ENCODE data around the gene NPM3. TPM values are rescaled to one million over a fixed set of nuclear protein-coding genes. Genes with fewer than 3 reads are reported as not detected.

Gene NPM3
- total RNA-seq, 4 donors from 2014 or later: 17.5 to 47.7 (median 30.1) TPM

- peaks cover 0 to 40% (median 7%) of the 10 kb centered on the region in 4 donors for H3K4me1 ChIP-seq
- H3K27me3 ChIP-seq: no peaks in the 10 kb centered on the region
- H3K9me3 ChIP-seq: no peaks in the 10 kb centered on the region
- H3K27ac ChIP-seq: no peak overlapping the region
- DNase-seq (ENCODE audit: low spot score in 2 of 2): no peak
- WGBS, 2 donors: 74 to 78% methylated on average over 2 of the region's 2 CpGs
- no peak overlapping the region for H3K4me3 ChIP-seq
- H3K36me3 ChIP-seq: peaks cover 0 to 64% (median 3%) of the 10 kb centered on the region in 3 donors
- TF ChIP-seq CTCF (IDR thresholded peaks at IDR 0.05): no peak
- TF ChIP-seq EP300 (IDR thresholded peaks at IDR 0.05): no peak
- no peak for TF ChIP-seq POLR2A (IDR thresholded peaks at IDR 0.05)
These were observed 2.6 kb upstream of the NPM3 start for GRCh38 chr10:101785801-101786200.

- TF ChIP-seq EP300 (IDR thresholded peaks at IDR 0.05) (no peak), POLR2A (IDR thresholded peaks at IDR 0.05) (no peak), CTCF (IDR thresholded peaks at IDR 0.05) (no peak)
- H3K27me3 ChIP-seq: peaks cover 0 to 8% of the 10 kb centered on the region in 2 donors
- H3K36me3 ChIP-seq: peaks cover 0 to 51% (median 1%) of the 10 kb centered on the region in 3 donors
- WGBS, 2 donors: 71 to 72% methylated on average over 2 of the region's 2 CpGs
- no peak overlapping the region for H3K27ac ChIP-seq
- peaks cover 0 to 51% (median 14%) of the 10 kb centered on the region in 4 donors for H3K4me1 ChIP-seq
- DNase-seq (ENCODE audit: low spot score in 2 of 2): no peak
- H3K4me3 ChIP-seq: no peak overlapping the region
- H3K9me3 ChIP-seq: no peaks in the 10 kb centered on the region
These were observed 1.3 kb upstream of the NPM3 start for GRCh38 chr10:101784558-101784957.

GRCh38 chr10:101783736-101784118, 481 bp upstream of the NPM3 start:
- WGBS, 2 donors: 53 to 55% methylated on average over 10 of the region's 10 CpGs
- H3K27ac ChIP-seq: peak overlapping the region in 3 of 4 donors; percentile 50 to 63 (median 50)
- H3K9me3 ChIP-seq: no peaks in the 10 kb centered on the region
- peaks cover 0 to 59% (median 21%) of the 10 kb centered on the region in 4 donors for H3K4me1 ChIP-seq
- H3K36me3 ChIP-seq: peaks cover 0 to 43% (median 0%) of the 10 kb centered on the region in 3 donors
- peak overlapping the region; percentile 46 to 74 (median 64) for H3K4me3 ChIP-seq
- TF ChIP-seq POLR2A (IDR thresholded peaks at IDR 0.05) (no peak), CTCF (IDR thresholded peaks at IDR 0.05) (no peak), EP300 (IDR thresholded peaks at IDR 0.05) (no peak)
- DNase-seq (ENCODE audit: low spot score in 2 of 2): no peak
- peaks cover 0 to 16% of the 10 kb centered on the region in 2 donors for H3K27me3 ChIP-seq

GRCh38 chr10:101781984-101782810, 1.0 kb downstream of the NPM3 start:
- Histone ChIP-seq H3K27me3 (peaks cover 0 to 31% of the 10 kb centered on the region in 2 donors), H3K36me3 (peaks cover 0 to 28% (median 0%) of the 10 kb centered on the region in 3 donors), H3K27ac (no peak overlapping the region), H3K9me3 (no peaks in the 10 kb centered on the region), H3K4me1 (peaks cover 0 to 62% (median 22%) of the 10 kb centered on the region in 4 donors), H3K4me3 (peak overlapping the region; percentile 46 to 74 (median 64))
- no peak for DNase-seq (ENCODE audit: low spot score in 2 of 2)
- 55 to 60% methylated on average over 16 to 17 of the region's 17 CpGs for WGBS, 2 donors
- TF ChIP-seq POLR2A (IDR thresholded peaks at IDR 0.05) (no peak), CTCF (IDR thresholded peaks at IDR 0.05) (no peak), EP300 (IDR thresholded peaks at IDR 0.05) (no peak)

GRCh38 chr10:101781655-101781983, 1.6 kb downstream of the NPM3 start:
- H3K9me3 ChIP-seq: no peaks in the 10 kb centered on the region
- no peak overlapping the region for H3K4me3 ChIP-seq
- DNase-seq (ENCODE audit: low spot score in 2 of 2): no peak
- peaks cover 0 to 22% (median 0%) of the 10 kb centered on the region in 3 donors for H3K36me3 ChIP-seq
- no peak overlapping the region for H3K27ac ChIP-seq
- H3K4me1 ChIP-seq: peaks cover 0 to 62% (median 22%) of the 10 kb centered on the region in 4 donors
- WGBS, 2 donors: 77 to 86% methylated on average over 7 of the region's 7 CpGs
- TF ChIP-seq POLR2A (IDR thresholded peaks at IDR 0.05): no peak
- no peak for TF ChIP-seq CTCF (IDR thresholded peaks at IDR 0.05)
- no peak for TF ChIP-seq EP300 (IDR thresholded peaks at IDR 0.05)
- peaks cover 0 to 37% of the 10 kb centered on the region in 2 donors for H3K27me3 ChIP-seq
